IMR-90 (cell line): ENCODE data around the gene MYCBPAP. TPM values are rescaled to one million over a fixed set of nuclear protein-coding genes. Genes with fewer than 3 reads are reported as not detected.

Experiments
- ATAC-seq: fragments of 200-7000 bp; cut with Tn5 transposase; 2 replicates; pipeline ENCODE4 v1.9.1; 2020; ENCODE audit warnings: low read depth, mild to moderate bottlenecking, moderate library complexity
- BruUV-seq: library from RNA; stranded (reverse); fragments of 400-500 nt; replicated peaks from 2 replicates; lab custom pipeline; 2021; lab: Mats Ljungman, UMichigan
- CTCF ChIA-PET: fragments of 300-600 bp; formaldehyde crosslinking; extraction: SDS; loops from one replicate; lab custom pipeline; 2021; ENCODE audit warnings: antibody characterized with exemption; lab: Yijun Ruan, JAX
- POLR2A ChIA-PET: fragments of 300-600 bp; sonication (Branson Sonifier 250); formaldehyde crosslinking; loops from one replicate; lab custom pipeline; 2022; ENCODE audit warnings: antibody characterized with exemption; ENCODE audit not compliant: unreplicated experiment; lab: Charles Lee
- DNase-seq: peaks from one replicate; pipeline ENCODE4 v3.0.0; 2013
- H2AFZ ChIP-seq: replicated peaks from 2 replicates; pipeline ENCODE3; 2013; ENCODE audit warnings: low read length, mild to moderate bottlenecking; ENCODE audit not compliant: poor library complexity
- H2AK5ac ChIP-seq: 2 replicates; pipeline ENCODE4 v1.6.1; 2013; ENCODE audit warnings: low read depth, low read length, inconsistent platforms
- H2AK9ac ChIP-seq: replicated peaks from 2 replicates; pipeline ENCODE3; 2013; ENCODE audit warnings: mild to moderate bottlenecking, low read depth, low read length, moderate library complexity; ENCODE audit not compliant: poor library complexity
- H2BK120ac ChIP-seq: 2 replicates; pipeline ENCODE4 v1.6.1; 2013; ENCODE audit warnings: low read depth, low read length, inconsistent platforms
- H2BK15ac ChIP-seq: 3 replicates; pipeline ENCODE4 v1.6.1; 2013; ENCODE audit warnings: low read depth, low read length, inconsistent platforms
- H2BK20ac ChIP-seq: 2 replicates; pipeline ENCODE4 v1.6.1; 2013; ENCODE audit warnings: low read depth, mild to moderate bottlenecking, inconsistent platforms, low read length, moderate library complexity
- H2BK5ac ChIP-seq: 2 replicates; pipeline ENCODE4 v1.6.1; 2013; ENCODE audit warnings: mild to moderate bottlenecking, low read depth, low read length, inconsistent platforms; ENCODE audit not compliant: poor library complexity, severe bottlenecking
- H3K14ac ChIP-seq: replicated peaks from 2 replicates; pipeline ENCODE4 v1.6.1; 2013; ENCODE audit warnings: low read depth, low read length, inconsistent platforms
- H3K18ac ChIP-seq: 2 replicates; pipeline ENCODE4 v1.6.1; 2013; ENCODE audit warnings: low read depth, low read length, control low read depth
- H3K23ac ChIP-seq: 2 replicates; pipeline ENCODE4 v1.6.1; 2013; ENCODE audit warnings: low read depth, low read length, inconsistent platforms
- H3K27ac ChIP-seq: 2 replicates; pipeline ENCODE4 v1.5.1; 2013; ENCODE audit warnings: mild to moderate bottlenecking, control low read depth, low read length; ENCODE audit not compliant: insufficient read depth
- H3K27me3 ChIP-seq: 2 replicates; pipeline ENCODE4 v1.6.1; 2013; ENCODE audit warnings: low read length; ENCODE audit not compliant: control insufficient read depth, insufficient read depth
- H3K36me3 ChIP-seq: 2 replicates; pipeline ENCODE4 v1.6.1; 2013; ENCODE audit warnings: low read length, mixed read lengths; ENCODE audit not compliant: control insufficient read depth, insufficient read depth
- H3K4ac ChIP-seq: 2 replicates; pipeline ENCODE4 v1.6.1; 2013; ENCODE audit warnings: low read depth, low read length, inconsistent platforms
- H3K4me1 ChIP-seq: 2 replicates; pipeline ENCODE4 v1.6.1; 2013; ENCODE audit warnings: low read length, mixed read lengths; ENCODE audit not compliant: control insufficient read depth, insufficient read depth
- H3K4me2 ChIP-seq: 2 replicates; pipeline ENCODE4 v1.6.1; 2013; ENCODE audit warnings: low read depth, mild to moderate bottlenecking, control low read depth, low read length, moderate library complexity
- H3K4me3 ChIP-seq: 2 replicates; pipeline ENCODE4 v1.5.1; 2013; ENCODE audit warnings: low read depth, mild to moderate bottlenecking, control low read depth, low read length, moderate library complexity; ENCODE audit not compliant: insufficient read depth
- H3K56ac ChIP-seq: 2 replicates; pipeline ENCODE4 v1.6.1; 2013; ENCODE audit warnings: low read length, inconsistent platforms; ENCODE audit not compliant: insufficient read depth; ENCODE audit errors: extremely low read depth
- H3K79me1 ChIP-seq, 2 experiments: 2 replicates each; pipeline ENCODE4 v1.6.1; 2013; ENCODE audit warnings: low read length in 2 of 2, inconsistent platforms in 1 of 2, low read depth in 1 of 2
- H3K9ac ChIP-seq: 2 replicates; pipeline ENCODE4 v1.6.1; 2013; ENCODE audit warnings: low read depth, low read length, control low read depth
- H3K9me1 ChIP-seq: 2 replicates; pipeline ENCODE4 v1.6.1; 2013; ENCODE audit warnings: low read length, inconsistent platforms; ENCODE audit not compliant: insufficient read depth
- H3K9me3 ChIP-seq: 2 replicates; pipeline ENCODE4 v1.6.1; 2013; ENCODE audit warnings: low read length; ENCODE audit not compliant: control insufficient read depth, insufficient read depth
- H4K20me1 ChIP-seq: 2 replicates; pipeline ENCODE4 v1.6.1; 2013; ENCODE audit warnings: low read length, inconsistent platforms; ENCODE audit not compliant: insufficient read depth
- H4K5ac ChIP-seq: 2 replicates; pipeline ENCODE4 v1.6.1; 2013; ENCODE audit warnings: mild to moderate bottlenecking, low read depth, low read length, control low read depth
- H4K8ac ChIP-seq, 2 experiments: 2 replicates each; pipeline ENCODE4 v1.6.1; 2013; ENCODE audit warnings: low read depth in 2 of 2, low read length in 2 of 2, control low read depth in 1 of 2, inconsistent platforms in 1 of 2
- H4K91ac ChIP-seq: 2 replicates; pipeline ENCODE4 v1.6.1; 2013; ENCODE audit warnings: low read depth, low read length, inconsistent platforms; ENCODE audit not compliant: insufficient read depth
- CHD1 ChIP-seq: IDR thresholded peaks from 2 replicates; pipeline ENCODE4 v1.6.1; 2012; ENCODE audit warnings: low read depth, low read length, improper control_type of control experiment
- CTCF ChIP-seq: conservative IDR thresholded peaks from 2 replicates; pipeline ENCODE4 v1.5.1; 2012; ENCODE audit warnings: mild to moderate bottlenecking, low read depth, low read length, improper control_type of control experiment
- MAZ ChIP-seq: IDR thresholded peaks from 2 replicates; pipeline ENCODE4 v1.6.1; 2012; ENCODE audit warnings: low read depth, mild to moderate bottlenecking, low read length, improper control_type of control experiment, moderate library complexity, borderline replicate concordance
- MXI1 ChIP-seq: IDR thresholded peaks from 2 replicates; pipeline ENCODE4 v1.6.1; 2012; ENCODE audit warnings: low read depth, mild to moderate bottlenecking, low read length, moderate library complexity, borderline replicate concordance
- POLR2A ChIP-seq: IDR thresholded peaks from 2 replicates; pipeline ENCODE4 v1.6.1; 2012; ENCODE audit warnings: mild to moderate bottlenecking, low read depth, low read length
- RCOR1 ChIP-seq: IDR thresholded peaks from 2 replicates; pipeline ENCODE4 v1.6.1; 2012; ENCODE audit warnings: mild to moderate bottlenecking, low read length, improper control_type of control experiment; ENCODE audit not compliant: insufficient replicate concordance
- USF2 ChIP-seq: fragments of 150-350 bp; IDR thresholded peaks from 2 replicates; pipeline ENCODE4 v1.6.1; 2017; ENCODE audit warnings: mild to moderate bottlenecking, antibody characterized with exemption, low read length, low read depth
- WGBS, 2 experiments: methylation state at CpG; one replicate each; pipeline versions ENCODE4 v1.1.5 to v1.1.7; 2013; ENCODE audit warnings: missing lambda C conversion rate in 2 of 2; ENCODE audit not compliant: insufficient read length in 1 of 2; ENCODE audit errors: extremely low coverage in 2 of 2; 5-methylcytosine and 5-hydroxymethylcytosine counted together
- dilution Hi-C: fragments of 300-500 bp; cut with HindIII; formaldehyde crosslinking; loops from one replicate; pipeline ENCODE4 v1.14.3; 2018; ENCODE audit warnings: low sequenced_read_pairs; ENCODE audit not compliant: unreplicated experiment
- in situ Hi-C: fragments of 300-500 bp; cut with MboI; formaldehyde crosslinking; loops from 3 replicates; pipeline ENCODE4 v1.14.3; 2019; ENCODE audit warnings: low sequenced_read_pairs, inconsistent platforms, mixed read lengths
- intact Hi-C: fragments of 100-400 bp; cut with micrococcal nuclease; formaldehyde crosslinking; loops from 2 replicates; pipeline ENCODE4 v1.10.0; 2022
- polyA plus RNA-seq, 3 experiments: library from polyadenylated mRNA; depleted of rRNA; stranded (reverse); fragments of >200 nt; gene quantifications; 2 replicates each; pipeline ENCODE4 v1.2.3, GENCODE V29; 2012; ENCODE audit warnings: low replicate concordance in 1 of 3
- total RNA-seq: library from RNA; depleted of rRNA; stranded (reverse); fragments of >200 nt; gene quantifications from 2 replicates; pipeline ENCODE4 v1.2.3, GENCODE V29; 2012

Gene MYCBPAP
- total and polyA plus RNA-seq, 2 of the 4 experiments (the other 2 are of a cell fraction) = 0.17 to 0.18 TPM

- Histone ChIP-seq H3K27me3 (peaks cover 83% of the 10 kb centered on the region), H4K91ac (no peak overlapping the region), H4K8ac (0 out of 4 replicates have a peak overlapping the region, but pooled peaks of 1 of the 2 experiments have one; percentile 5), H2AK9ac (peak overlapping the region; percentile 33), H4K5ac (no peak overlapping the region), H2BK20ac (no peak overlapping the region), H2BK15ac (no peak overlapping the region), H3K23ac (no peak overlapping the region), H3K79me1 (no peaks in the 10 kb centered on the region), H3K4me3 (no peak overlapping the region), H2BK5ac (no peak overlapping the region), H3K4me1 (peaks cover 7% of the 10 kb centered on the region; the same call in 1 of the 2 replicates), H3K14ac (no peak overlapping the region), H2AFZ (peak overlapping the region; percentile 54), H3K4ac (no peak overlapping the region), H2AK5ac (0 out of 2 replicates have a peak overlapping the region, but pooled peaks have one; percentile 51), H3K56ac (no peak overlapping the region), H3K9me1 (0 out of 2 replicates have a peak, but pooled peaks cover under 1% of the 10 kb centered on the region), H3K4me2 (peak overlapping the region; percentile 12; the same call in 1 of the 2 replicates), H2BK120ac (no peak overlapping the region), H4K20me1 (peaks cover 3% of the 10 kb centered on the region; the same call in 1 of the 2 replicates), H3K18ac (no peak overlapping the region), H3K9me3 (no peaks in the 10 kb centered on the region), H3K27ac (no peak overlapping the region), H3K36me3 (no peaks in the 10 kb centered on the region), H3K9ac (no peak overlapping the region)
- intact Hi-C loops = no loop called here
- ChIA-PET POLR2A (no interaction called here), CTCF (no interaction called here)
- peak; percentile 56 for DNase-seq
- dilution Hi-C loops = no loop called here
- peak; percentile 31 for ATAC-seq
- no TSS peak for BruUV-seq
- in situ Hi-C loops = loop anchor here (5.0 kb wide), 1 partner anchor 47 kb away; no protein-coding TSS in a partner anchor
- WGBS, 2 experiments = 8% methylated on average over 5 of the region's 19 CpGs; no CpG with 5 or more reads in 1 of the 2 experiments
- TF ChIP-seq POLR2A = no peak
- TF ChIP-seq USF2 = no peak
- no peak for TF ChIP-seq CHD1
- TF ChIP-seq MXI1 = no peak
- no peak for TF ChIP-seq RCOR1
- no peak for TF ChIP-seq MAZ
- no peak for TF ChIP-seq CTCF
Observed at GRCh38 chr17:50564916-50565315, 56.7 kb downstream of the MYCBPAP start.
